Right atrium auricular region (tissue), 2 donors: ENCODE data around the gene PNPLA5. TPM values are rescaled to one million over a fixed set of nuclear protein-coding genes. Genes with fewer than 3 reads are reported as not detected.

Experiments
- DNase-seq: peaks from one replicate; pipeline ENCODE4 v3.0.0-alpha.2; 2019; ENCODE audit warnings: low spot score
- H3K27ac ChIP-seq, 2 donors: fragments of 200-600 bp; sonication (generic); 1 replicate in 1 of 2; 2 replicates in 1 of 2; pipeline ENCODE4 v1.5.1; 2016 to 2019
- H3K27me3 ChIP-seq, 2 donors: fragments of 200-600 bp; sonication (generic); one replicate each; pipeline versions ENCODE4 v1.5.1 to v1.6.0; 2017 to 2019
- H3K36me3 ChIP-seq: fragments of 200-600 bp; sonication (generic); one replicate; pipeline ENCODE4 v1.5.1; 2016
- H3K4me1 ChIP-seq, 2 donors: fragments of 200-600 bp; sonication (generic); one replicate each; pipeline versions ENCODE4 v1.5.1 to v1.6.0; 2017 to 2019
- H3K4me3 ChIP-seq, 2 donors: fragments of 200-600 bp; sonication (generic); 1 replicate in 1 of 2; 2 replicates in 1 of 2; pipeline ENCODE4 v1.5.1; 2017 to 2019; ENCODE audit warnings: mild to moderate bottlenecking in 1 of 2, moderate library complexity in 1 of 2
- H3K9me3 ChIP-seq, 2 donors: fragments of 200-600 bp; sonication (generic); one replicate each; pipeline ENCODE4 v1.5.1; 2019
- CTCF ChIP-seq, 2 donors: fragments of 200-600 bp; sonication (generic); IDR thresholded peaks; one replicate each; pipeline ENCODE4 v1.5.1; 2019; ENCODE audit warnings: antibody characterized with exemption in 2 of 2
- total RNA-seq, 2 donors: library from RNA; depleted of rRNA; stranded (reverse); fragments of >200 nt; gene quantifications; one replicate each; pipeline ENCODE4 v1.1.0, GENCODE V29; 2016

The PNPLA5 gene
- total RNA-seq, 2 donors from 2014 or later: not detected

- Histone ChIP-seq H3K4me3 (no peak overlapping the region), H3K27ac (no peak overlapping the region), H3K36me3 (no peaks in the 10 kb centered on the region), H3K4me1 (peaks cover 0 to 6% of the 10 kb centered on the region in 2 donors), H3K27me3 (no peaks in the 10 kb centered on the region), H3K9me3 (no peaks in the 10 kb centered on the region)
- DNase-seq: no peak
- TF ChIP-seq CTCF (IDR thresholded peaks at IDR 0.05): no peak
Observed at GRCh38 chr22:43837666-43838065, 54.1 kb downstream of the PNPLA5 start.

GRCh38 chr22:43835736-43836135 lies 56.1 kb downstream of the PNPLA5 start:
- H3K4me1 ChIP-seq: peaks cover 0 to 6% of the 10 kb centered on the region in 2 donors
- H3K4me3 ChIP-seq: no peak overlapping the region
- H3K27ac ChIP-seq: no peak overlapping the region
- no peak for TF ChIP-seq CTCF (IDR thresholded peaks at IDR 0.05)
- H3K9me3 ChIP-seq: no peaks in the 10 kb centered on the region
- DNase-seq: no peak
- H3K36me3 ChIP-seq: no peaks in the 10 kb centered on the region
- H3K27me3 ChIP-seq: no peaks in the 10 kb centered on the region

- Histone ChIP-seq H3K4me1 (peaks cover 0 to 12% of the 10 kb centered on the region in 2 donors), H3K4me3 (no peak overlapping the region), H3K9me3 (no peaks in the 10 kb centered on the region), H3K36me3 (no peaks in the 10 kb centered on the region), H3K27ac (no peak overlapping the region), H3K27me3 (no peaks in the 10 kb centered on the region)
- TF ChIP-seq CTCF (IDR thresholded peaks at IDR 0.05): no peak
- no peak for DNase-seq
Observed at GRCh38 chr22:43835166-43835565, 56.6 kb downstream of the PNPLA5 start.

- Histone ChIP-seq H3K36me3 (no peaks in the 10 kb centered on the region), H3K27me3 (no peaks in the 10 kb centered on the region), H3K27ac (no peak overlapping the region), H3K4me1 (peaks cover 0 to 28% of the 10 kb centered on the region in 2 donors), H3K9me3 (no peaks in the 10 kb centered on the region), H3K4me3 (no peak overlapping the region)
- DNase-seq: no peak
- no peak for TF ChIP-seq CTCF (IDR thresholded peaks at IDR 0.05)
Observed at GRCh38 chr22:43833286-43834240, 58.2 kb downstream of the PNPLA5 start.

- Histone ChIP-seq H3K27me3 (no peaks in the 10 kb centered on the region), H3K4me1 (peaks cover 0 to 29% of the 10 kb centered on the region in 2 donors), H3K4me3 (no peak overlapping the region), H3K36me3 (no peaks in the 10 kb centered on the region), H3K27ac (no peak overlapping the region), H3K9me3 (no peaks in the 10 kb centered on the region)
- TF ChIP-seq CTCF (IDR thresholded peaks at IDR 0.05): no peak
- DNase-seq: no peak
Observed at GRCh38 chr22:43832393-43833265, 59.2 kb downstream of the PNPLA5 start.
